Suprapubic skin (tissue), 4 donors: ENCODE measurements around the gene HAGH.

Experiments used
- CTCF ChIP-seq, 2 donors: fragments of 200-600 bp in 1 of 2; fragments of 450-650 bp in 1 of 2; sonication (generic) in 1 of 2; IDR thresholded peaks; one replicate each; pipeline ENCODE4 v1.5.1; 2016 to 2019; ENCODE audit warnings: antibody characterized with exemption in 2 of 2, mild to moderate bottlenecking in 1 of 2, moderate library complexity in 1 of 2
- EP300 ChIP-seq: sonication (generic); formaldehyde crosslinking; IDR thresholded peaks from one replicate; pipeline ENCODE4 v1.6.1; 2017; ENCODE audit warnings: antibody characterized with exemption
- POLR2AphosphoS5 ChIP-seq, 3 donors: sonication (generic); formaldehyde crosslinking; IDR thresholded peaks; one replicate each; pipeline ENCODE4 v1.6.1; 2017; ENCODE audit warnings: antibody characterized with exemption in 3 of 3

GRCh38 chr16:1762196-1762878, 64.3 kb downstream of the HAGH start:
- TF ChIP-seq CTCF (IDR thresholded peaks at IDR 0.05): no peak
- no peak for TF ChIP-seq EP300
- TF ChIP-seq POLR2AphosphoS5 (IDR thresholded peaks at IDR 0.05): no peak
